DND-41 (cell line): ENCODE measurements around the gene CEMIP.

Experiments
- CTCF ChIP-seq: IDR thresholded peaks from 2 replicates; pipeline ENCODE4 v1.5.1; 2012; ENCODE audit warnings: borderline replicate concordance, low read length, moderate library complexity, mild to moderate bottlenecking; ENCODE audit not compliant: poor library complexity, severe bottlenecking; ENCODE audit errors: extremely low read depth
- EZH2 ChIP-seq: IDR thresholded peaks from 3 replicates; pipeline ENCODE4 v1.6.1; 2012; ENCODE audit warnings: borderline replicate concordance, low read depth, mild to moderate bottlenecking, moderate library complexity, low read length, inconsistent platforms; ENCODE audit not compliant: severe bottlenecking

- TF ChIP-seq CTCF (no peak), EZH2 (no peak)
Observed at GRCh38 chr15:80992006-80992405, 212.8 kb downstream of the CEMIP start.
